HG02852 (cell line): Measurements from ENCODE around the gene GFRA3.
"Not testable (repeated sequence)": the region's sequence is repeated elsewhere in the genome, so short reads cannot be mapped to it uniquely, and the experiment has no call there.

ENCODE experiments used
- ATAC-seq: cut with Tn5 transposase; IDR thresholded peaks from one replicate; pipeline ENCODE4 v1.9.1; 2021; ENCODE audit warnings: mild to moderate bottlenecking, moderate library complexity; ENCODE audit not compliant: unreplicated experiment

Gene GFRA3

GRCh38 chr5:138247800-138248199 is 26.6 kb downstream of the GFRA3 start:
- ATAC-seq: not testable (repeated sequence)

- no peak for ATAC-seq
Measured at GRCh38 chr5:138246822-138247221, 27.6 kb downstream of the GFRA3 start.

GRCh38 chr5:138246334-138246733 is 28.1 kb downstream of the GFRA3 start:
- no peak for ATAC-seq

GRCh38 chr5:138245717-138246116 is 28.7 kb downstream of the GFRA3 start:
- ATAC-seq: no peak

GRCh38 chr5:138243794-138244193 is 30.6 kb downstream of the GFRA3 start:
- no peak for ATAC-seq

DNA sequence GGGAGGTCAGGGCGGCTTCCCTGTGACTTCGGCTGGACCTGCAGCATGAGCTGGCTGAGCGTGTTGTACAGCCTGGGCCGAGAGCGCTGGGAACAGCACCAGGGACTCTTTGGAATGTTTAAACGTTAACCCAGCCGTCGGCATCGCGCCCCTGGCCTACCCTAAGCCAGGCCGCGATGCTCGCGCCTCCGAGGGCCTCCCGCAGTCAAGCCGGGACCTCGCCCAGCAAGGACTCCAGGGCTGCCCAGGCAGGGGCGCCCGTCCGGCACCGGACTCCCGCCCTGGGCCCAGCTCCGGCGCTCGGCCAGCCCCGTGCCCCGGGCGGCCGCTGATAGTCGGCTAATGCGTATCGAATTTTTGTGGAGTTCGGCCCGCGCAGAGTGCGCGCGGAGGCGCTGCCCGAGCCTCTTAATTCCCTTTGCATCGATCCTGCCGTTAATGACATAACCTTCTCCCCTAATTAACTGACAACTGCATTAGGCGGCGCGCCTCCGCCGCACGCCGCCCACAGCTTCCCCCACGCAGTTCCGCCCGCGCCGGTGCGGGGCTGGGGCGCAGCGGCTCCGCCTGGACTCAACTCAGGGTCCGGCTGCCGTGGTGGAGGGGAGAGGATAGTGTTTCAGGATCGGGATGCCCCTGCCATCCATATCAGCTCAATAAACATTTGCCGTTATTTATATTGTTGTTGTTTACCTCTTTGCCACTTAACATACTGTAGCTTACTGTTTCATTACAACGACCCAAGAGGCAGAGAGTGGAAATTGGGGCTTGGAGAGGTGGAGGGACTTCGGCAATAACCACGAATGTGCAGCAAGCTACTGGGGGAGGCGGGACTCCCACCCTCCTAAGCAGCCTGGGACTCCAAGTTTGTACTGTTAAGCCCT is 32.5 kb downstream of the GFRA3 start:
- ATAC-seq: no peak

DNA sequence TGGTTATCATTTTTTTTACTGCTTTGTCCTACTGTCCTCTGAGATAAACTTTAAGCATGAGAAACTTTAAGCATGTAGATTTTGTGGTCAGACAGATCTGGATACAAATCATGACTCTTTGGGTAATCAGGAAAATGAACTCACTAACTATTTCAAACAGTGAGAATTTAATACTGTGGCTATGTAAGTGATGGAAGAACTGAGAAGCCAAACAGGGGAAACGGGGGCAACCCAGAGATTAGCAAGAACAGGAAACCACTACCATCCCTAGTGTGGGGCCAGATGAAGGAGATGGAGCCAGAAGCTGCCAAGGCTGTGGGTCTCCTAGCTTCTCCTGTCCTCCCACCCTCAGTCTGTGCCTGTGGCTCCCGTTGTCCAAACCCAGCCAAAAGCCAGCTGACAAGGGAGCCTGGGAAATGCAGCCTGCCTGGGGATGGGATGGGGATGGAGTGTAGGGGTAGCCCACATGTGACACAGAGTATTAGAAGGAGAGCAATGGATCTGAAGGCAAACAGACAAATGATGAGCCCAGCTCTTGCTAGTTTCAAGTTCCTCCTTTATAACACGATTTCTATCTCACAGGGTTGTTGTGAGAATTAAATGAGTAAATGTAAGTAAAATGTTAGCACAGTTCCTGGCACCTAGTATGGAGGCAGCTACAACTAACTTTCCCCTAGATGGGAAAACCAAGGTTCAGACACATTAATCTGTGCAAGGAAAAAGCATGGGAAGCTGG is 33.6 kb downstream of the GFRA3 start:
- no peak for ATAC-seq

GRCh38 chr5:138238034-138238433 is 36.4 kb downstream of the GFRA3 start:
- ATAC-seq: no peak

DNA sequence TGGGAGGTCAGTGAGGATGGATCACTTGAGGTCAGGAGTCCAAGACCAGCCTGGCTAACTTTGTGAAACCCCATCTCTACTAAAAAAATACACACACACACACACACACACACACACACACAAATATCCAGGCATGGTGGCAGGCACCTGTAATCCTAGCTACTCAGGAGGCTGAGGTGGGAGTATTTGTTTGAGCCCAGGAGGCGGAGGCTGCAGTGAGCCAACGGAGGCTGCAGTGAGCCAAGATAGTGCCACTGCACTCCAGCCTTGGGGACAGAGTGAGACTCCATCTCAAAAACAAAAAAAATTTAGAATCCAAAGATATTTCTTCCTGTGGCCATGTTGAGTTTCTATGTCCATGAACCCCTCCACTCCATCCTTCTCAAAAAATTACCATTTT is 39.8 kb downstream of the GFRA3 start:
- ATAC-seq: no peak

GRCh38 chr5:138233280-138233679 is 41.1 kb downstream of the GFRA3 start:
- ATAC-seq: no peak

- no peak for ATAC-seq
Measured at GRCh38 chr5:138230981-138231589, 43.3 kb downstream of the GFRA3 start.

GRCh38 chr5:138230261-138230660 is 44.2 kb downstream of the GFRA3 start:
- no peak for ATAC-seq

DNA sequence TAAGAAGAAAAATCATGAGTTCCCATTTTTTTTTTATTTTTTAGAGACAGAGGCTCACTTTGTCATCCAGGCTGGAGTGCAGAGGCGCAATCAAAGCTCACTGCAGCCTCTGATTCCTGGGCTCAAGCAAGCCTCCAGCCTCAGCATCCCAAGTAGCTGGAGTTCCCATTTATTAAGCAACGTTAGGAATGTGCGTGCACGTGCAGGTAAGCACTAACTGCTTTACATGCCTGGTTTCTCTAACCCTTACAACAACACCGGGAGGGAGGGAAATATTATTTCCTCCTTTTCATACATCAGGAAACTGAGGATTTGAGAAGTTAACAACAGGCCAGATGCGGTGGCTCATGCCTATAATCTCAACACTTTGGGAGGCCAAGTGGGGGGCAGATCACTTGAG is 45.0 kb downstream of the GFRA3 start:
- no peak for ATAC-seq

DNA sequence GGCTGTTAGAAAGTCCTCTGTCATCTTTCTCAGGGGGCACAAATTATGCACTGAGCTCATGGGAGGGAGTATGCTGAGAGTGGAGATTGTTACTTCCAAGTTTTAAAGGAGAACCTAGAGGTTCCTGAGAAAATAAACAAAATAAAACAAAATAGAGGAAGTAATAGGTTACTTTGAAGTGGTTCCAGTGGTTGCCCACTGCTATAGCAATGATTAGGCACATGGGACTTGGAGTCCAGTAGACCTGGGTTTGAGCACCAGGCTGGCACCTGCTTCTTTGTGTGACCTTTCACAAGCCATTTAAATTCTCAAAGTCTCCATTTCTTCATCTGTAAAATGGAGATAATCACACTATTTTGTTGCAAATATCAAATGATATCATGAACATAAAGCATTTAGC is 47.5 kb downstream of the GFRA3 start:
- no peak for ATAC-seq

DNA sequence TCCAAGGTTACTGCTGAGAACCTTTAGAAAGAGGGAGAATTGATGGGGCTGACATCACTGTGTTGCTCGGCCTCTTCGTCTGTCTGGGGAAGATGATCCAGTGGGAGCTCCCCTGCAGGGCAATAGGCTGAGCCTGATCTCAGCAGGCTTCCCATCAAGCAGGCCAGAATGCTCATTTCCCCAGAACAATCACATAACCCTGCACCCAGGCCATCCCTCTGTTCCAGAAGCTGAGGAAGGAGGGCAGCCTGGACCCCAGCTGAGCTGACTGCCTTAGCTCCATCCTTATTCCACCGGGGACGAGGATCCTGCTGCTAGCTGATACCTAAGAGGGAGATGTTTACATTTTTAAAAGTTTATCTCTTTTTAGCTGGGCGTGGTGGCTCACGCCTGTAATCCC is 49.7 kb downstream of the GFRA3 start:
- no peak for ATAC-seq

DNA sequence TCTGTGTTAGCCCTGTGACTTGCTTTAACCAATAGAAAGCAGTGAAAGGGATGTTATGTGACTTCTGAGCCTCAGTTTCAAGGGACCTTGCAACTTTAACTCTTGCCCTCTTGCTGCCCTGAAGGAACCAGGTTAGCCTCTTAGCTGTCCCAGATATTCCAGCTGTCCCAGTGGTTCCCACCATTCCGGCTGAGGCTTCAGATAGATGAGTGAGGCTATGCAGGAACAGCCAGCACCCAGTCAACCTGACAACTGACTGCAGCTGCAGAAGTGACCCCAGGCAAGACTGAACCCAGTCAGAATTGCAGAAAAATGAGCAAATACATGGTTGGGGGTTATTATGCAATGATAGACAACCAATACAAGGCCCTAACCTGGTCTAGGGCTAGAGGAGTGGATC is 50.9 kb downstream of the GFRA3 start:
- no peak for ATAC-seq

DNA sequence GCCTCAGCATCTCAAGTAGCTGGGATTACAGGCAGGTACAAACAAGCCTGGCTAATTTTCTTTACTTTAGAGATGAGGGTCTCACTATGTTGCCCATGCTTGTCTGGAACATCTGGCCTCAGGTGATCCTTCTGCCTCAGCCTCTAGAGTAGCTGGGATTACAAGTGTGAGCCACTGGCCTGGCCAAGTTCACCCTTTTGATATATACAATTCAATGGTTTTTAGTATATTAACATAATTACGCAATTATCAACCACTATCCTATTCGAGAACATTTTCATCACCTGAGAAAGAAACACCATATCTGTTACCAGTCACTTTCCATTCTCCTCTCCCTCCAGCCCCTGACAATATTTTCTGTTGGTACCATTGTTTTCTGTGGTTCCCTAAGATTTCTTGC is 57.6 kb downstream of the GFRA3 start:
- no peak for ATAC-seq

- peak; percentile 94 for ATAC-seq
Measured at GRCh38 chr5:138213161-138214029, 61.0 kb downstream of the GFRA3 start, which contains the start of gene CDC23. Gene CDC23, minus strand, starts transcription at chr5:138213323. Its CDS starts 11 bp downstream, at chr5:138213312.

GRCh38 chr5:138212828-138213160 is 61.6 kb downstream of the GFRA3 start:
- ATAC-seq: peak; percentile 24

- no peak for ATAC-seq
Measured at GRCh38 chr5:138210985-138211384, 63.4 kb downstream of the GFRA3 start.
